GM12878 (cell line): ENCODE results near the gene STK4.

ENCODE experiments used
- CHD4 ChIP-seq: fragments of 200-600 bp; sonication (generic); IDR thresholded peaks from 2 replicates; pipeline ENCODE4 v1.6.1; 2016; ENCODE audit warnings: mild to moderate bottlenecking
- CTCF ChIP-seq, 3 experiments: IDR thresholded peaks in 2 of 3; conservative IDR thresholded peaks in 1 of 3; 2 replicates each; pipeline ENCODE4 v1.5.1; 2011; ENCODE audit warnings: low read depth in 3 of 3, low read length in 3 of 3, mild to moderate bottlenecking in 3 of 3, control low read depth in 2 of 3, moderate library complexity in 2 of 3, inconsistent platforms in 1 of 3, mixed read lengths in 1 of 3; ENCODE audit not compliant: control insufficient read depth in 2 of 3, insufficient read depth in 1 of 3; ENCODE audit errors: extremely low read depth in 1 of 3
- E4F1 ChIP-seq: fragments of 450-650 bp; IDR thresholded peaks from 2 replicates; pipeline ENCODE4 v1.6.1; 2018; ENCODE audit warnings: borderline replicate concordance, mild to moderate bottlenecking; ENCODE audit not compliant: partially characterized antibody
- FOXK2 ChIP-seq: fragments of 450-650 bp; IDR thresholded peaks from 2 replicates; pipeline ENCODE4 v1.6.1; 2017; ENCODE audit warnings: mild to moderate bottlenecking, moderate library complexity
- JUNB ChIP-seq: IDR thresholded peaks from 2 replicates; pipeline ENCODE4 v1.6.1; 2016; ENCODE audit warnings: antibody characterized with exemption, mild to moderate bottlenecking
- KDM1A ChIP-seq: fragments of 200-600 bp; sonication (generic); IDR thresholded peaks from 2 replicates; pipeline ENCODE4 v1.6.1; 2016; ENCODE audit warnings: borderline replicate concordance
- ZBTB11 ChIP-seq: fragments of 450-650 bp; formaldehyde crosslinking; IDR thresholded peaks from 2 replicates; pipeline ENCODE4 v1.5.0; 2022; ENCODE audit warnings: mild to moderate bottlenecking, missing genetic modification characterization
- ZBTB4 ChIP-seq: fragments of 450-650 bp; formaldehyde crosslinking; IDR thresholded peaks from 2 replicates; pipeline ENCODE4 v1.4.0; 2022; ENCODE audit warnings: mild to moderate bottlenecking, moderate library complexity
- ZNF24 ChIP-seq: fragments of 450-650 bp; IDR thresholded peaks from 2 replicates; pipeline ENCODE4 v1.6.1; 2017; ENCODE audit warnings: antibody characterized with exemption, mild to moderate bottlenecking

GRCh38 chr20:45067087-45067486 is 100.8 kb downstream of the STK4 start:
- TF ChIP-seq ZNF24: no peak
- TF ChIP-seq ZBTB4 (CRISPR knock-in tag): no peak
- TF ChIP-seq CTCF (IDR thresholded peaks at IDR 0.05 in 2 of 3, conservative IDR thresholded peaks at IDR 0.05 in 1 of 3; ENCODE audit: control insufficient read depth in 2 of 3, extremely low read depth in 1 of 3, insufficient read depth in 1 of 3, low read depth in 3 of 3, low read length in 3 of 3): no peak
- no peak for TF ChIP-seq ZBTB11 (CRISPR knock-in tag)
- TF ChIP-seq KDM1A: no peak
- TF ChIP-seq E4F1: no peak
- no peak for TF ChIP-seq JUNB
- no peak for TF ChIP-seq CHD4
- no peak for TF ChIP-seq FOXK2
